HG03095 (cell line): ENCODE data around the gene CST4.
"Not testable (repeated sequence)": the region's sequence is repeated elsewhere in the genome, so short reads cannot be mapped to it uniquely, and the experiment has no call there.

ENCODE experiments used
- ATAC-seq: cut with Tn5 transposase; IDR thresholded peaks from one replicate; pipeline ENCODE4 v1.9.1; 2021; ENCODE audit warnings: moderate library complexity; ENCODE audit not compliant: unreplicated experiment

CST4 gene, protein sequence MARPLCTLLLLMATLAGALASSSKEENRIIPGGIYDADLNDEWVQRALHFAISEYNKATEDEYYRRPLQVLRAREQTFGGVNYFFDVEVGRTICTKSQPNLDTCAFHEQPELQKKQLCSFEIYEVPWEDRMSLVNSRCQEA

GRCh38 chr20:23688684-23689398 is at the start of gene CST4:
TSS of gene CST4 (minus strand) at chr20:23689038. CDS start at chr20:23688969, 69 bp downstream.
- ATAC-seq, result not testable (repeated sequence)

DNA sequence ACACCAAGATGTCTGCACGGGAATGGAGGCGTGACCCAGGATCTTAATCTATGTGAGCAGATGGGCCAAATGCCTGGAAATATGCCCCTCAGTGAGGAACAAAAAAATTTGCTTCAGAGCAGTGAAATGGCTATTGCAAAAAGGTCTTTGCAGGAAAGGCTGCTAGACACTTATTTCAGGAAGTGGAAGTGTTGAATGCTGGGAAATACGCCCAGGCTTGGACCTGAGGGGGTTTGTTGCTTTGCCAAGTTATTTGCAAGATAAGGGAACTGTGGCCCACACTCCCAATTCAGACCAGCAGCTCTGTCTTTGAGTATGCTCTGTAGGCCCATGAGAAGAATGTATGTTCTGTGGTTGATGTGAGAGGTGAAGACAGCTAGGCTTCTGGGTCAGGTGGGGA is 46.6 kb upstream of the CST4 start:
- ATAC-seq, result not testable (repeated sequence)

- ATAC-seq, result not testable (repeated sequence)
These were observed 46.1 kb upstream of the CST4 start for GRCh38 chr20:23734949-23735348.

- not testable (repeated sequence) for ATAC-seq
These were observed 45.6 kb upstream of the CST4 start for GRCh38 chr20:23734440-23734839.

DNA sequence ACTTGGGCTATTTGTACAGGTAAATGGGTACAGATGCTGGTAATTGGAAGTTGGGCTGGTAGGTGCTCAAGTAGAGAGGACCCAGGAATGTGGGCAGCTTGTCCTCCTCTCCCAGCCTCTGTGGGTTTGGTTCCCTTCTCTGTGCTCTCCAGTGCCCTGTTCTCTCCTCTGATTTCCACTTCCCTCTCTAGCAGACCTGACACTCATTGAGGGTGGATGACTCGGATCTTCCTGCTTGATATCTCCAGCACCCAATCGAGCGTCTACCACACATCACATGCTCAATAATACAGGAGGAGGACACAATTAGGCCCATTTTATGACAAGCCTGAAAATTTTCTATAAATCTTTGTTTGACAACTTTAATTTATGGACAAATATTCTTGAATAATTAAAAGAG is 38.2 kb upstream of the CST4 start:
- no peak for ATAC-seq

- no peak for ATAC-seq
These were observed 36.3 kb upstream of the CST4 start for GRCh38 chr20:23725102-23725501.

DNA sequence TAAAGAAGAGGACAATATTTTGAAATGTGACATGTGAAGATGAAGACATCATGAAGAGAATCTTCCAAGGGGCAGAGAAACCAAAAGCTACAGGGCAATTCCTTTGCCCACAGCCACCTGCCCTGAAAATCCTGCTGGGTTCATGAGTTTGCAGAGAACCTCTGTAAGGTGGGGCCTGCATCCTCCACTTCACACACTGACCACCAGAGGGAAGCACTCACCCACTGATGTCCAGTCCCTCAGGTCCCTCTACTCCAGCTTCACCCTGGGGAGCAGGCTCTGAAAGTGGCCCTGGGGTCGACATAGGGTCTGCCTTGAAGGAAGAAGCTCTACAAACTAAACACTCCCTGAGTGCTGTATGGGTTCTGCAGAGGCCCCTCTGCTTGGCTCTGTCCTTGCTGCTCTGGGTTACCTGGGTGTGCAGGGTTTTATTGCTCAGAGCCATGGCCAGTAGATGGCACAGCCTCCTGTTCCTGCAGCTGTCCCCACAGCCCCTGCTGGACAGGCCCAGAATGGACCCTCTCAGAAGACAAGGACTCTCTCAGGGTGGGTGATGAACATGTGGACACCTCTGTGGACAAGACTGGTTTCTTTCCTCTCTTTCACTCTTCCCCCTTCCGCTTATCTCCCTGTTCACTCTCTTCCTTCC is 34.9 kb upstream of the CST4 start:
- not testable (repeated sequence) for ATAC-seq

- ATAC-seq, result not testable (repeated sequence)
These were observed 34.0 kb upstream of the CST4 start for GRCh38 chr20:23722851-23723250.

GRCh38 chr20:23721962-23722361 is 33.1 kb upstream of the CST4 start:
- no peak for ATAC-seq

DNA sequence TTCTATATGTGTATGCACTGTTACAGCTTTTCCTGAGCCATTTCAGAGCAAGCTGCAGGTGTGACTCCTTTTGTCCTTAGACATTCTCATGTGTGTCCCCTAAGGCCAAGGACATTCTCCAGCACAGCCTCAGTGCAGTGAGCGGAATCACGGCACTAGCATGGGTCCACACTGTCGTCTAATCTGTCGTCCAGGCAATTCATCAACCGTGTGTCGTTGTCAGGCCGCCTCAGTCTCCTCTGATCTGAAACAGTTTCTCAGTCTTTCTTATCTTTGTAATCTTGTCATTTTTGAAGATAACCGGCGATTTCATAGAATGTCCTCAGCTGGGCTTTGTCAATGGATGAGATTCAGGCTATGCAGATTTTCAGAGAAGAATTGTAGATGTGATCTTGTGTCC is 30.5 kb upstream of the CST4 start:
- ATAC-seq, result not testable (repeated sequence)

- ATAC-seq, result not testable (repeated sequence)
These were observed 22.9 kb upstream of the CST4 start for GRCh38 chr20:23711778-23712177.

DNA sequence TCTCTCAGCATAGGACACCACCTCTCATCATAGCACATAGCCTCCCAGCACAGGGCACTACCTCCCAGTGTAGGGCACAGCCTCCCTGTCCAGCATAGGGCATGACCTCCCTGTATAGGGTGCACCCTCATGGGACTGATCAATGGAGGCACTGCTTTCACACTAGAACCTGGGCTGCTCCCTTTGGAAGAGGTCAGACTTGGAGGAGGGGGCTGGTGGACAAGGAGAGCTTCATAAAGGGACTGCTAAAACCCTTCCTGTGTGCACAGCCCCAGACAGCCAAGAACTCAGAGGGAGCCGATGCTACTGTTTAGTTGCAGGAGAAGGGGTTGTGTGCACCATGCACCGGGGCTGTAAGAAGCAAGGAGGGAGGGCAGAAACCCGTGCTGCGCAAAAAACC is 21.9 kb upstream of the CST4 start:
- ATAC-seq, result no peak

DNA sequence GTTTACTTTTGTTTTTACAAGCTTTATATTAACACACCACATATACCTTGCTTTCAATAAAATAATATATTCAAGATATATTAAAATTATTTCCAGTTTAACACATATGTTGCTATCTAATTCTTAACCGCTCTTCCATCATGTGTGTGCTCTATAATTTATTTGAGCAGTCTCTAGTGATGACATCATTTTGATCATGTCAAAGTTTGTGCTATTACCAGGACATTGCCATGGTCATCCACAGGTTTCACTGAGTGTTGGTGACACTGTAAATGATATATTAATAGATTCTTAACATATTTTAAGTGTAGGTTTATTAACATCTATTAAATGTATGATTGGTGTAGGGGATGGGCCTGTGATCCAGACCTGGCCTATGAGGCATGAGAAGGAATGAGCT is 17.1 kb upstream of the CST4 start:
- no peak for ATAC-seq

DNA sequence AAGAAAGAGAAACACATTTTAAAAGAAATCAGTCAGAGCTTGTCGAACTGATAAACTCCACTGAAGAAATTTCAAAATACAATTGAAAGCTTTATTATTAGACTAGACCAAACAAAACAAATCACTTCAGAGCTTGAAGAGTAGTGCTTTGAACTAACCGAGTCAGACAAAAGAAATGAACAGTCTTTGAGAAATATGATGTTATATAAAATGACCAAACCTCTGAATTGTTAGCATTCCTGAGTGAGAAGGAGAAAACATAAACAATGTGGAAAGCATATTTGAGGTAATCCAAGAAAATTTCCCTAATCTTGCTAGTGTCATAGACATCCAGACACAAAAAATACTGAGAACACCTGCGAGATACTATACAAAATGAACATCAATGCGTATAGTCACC is 13.2 kb upstream of the CST4 start:
- ATAC-seq, result no peak

DNA sequence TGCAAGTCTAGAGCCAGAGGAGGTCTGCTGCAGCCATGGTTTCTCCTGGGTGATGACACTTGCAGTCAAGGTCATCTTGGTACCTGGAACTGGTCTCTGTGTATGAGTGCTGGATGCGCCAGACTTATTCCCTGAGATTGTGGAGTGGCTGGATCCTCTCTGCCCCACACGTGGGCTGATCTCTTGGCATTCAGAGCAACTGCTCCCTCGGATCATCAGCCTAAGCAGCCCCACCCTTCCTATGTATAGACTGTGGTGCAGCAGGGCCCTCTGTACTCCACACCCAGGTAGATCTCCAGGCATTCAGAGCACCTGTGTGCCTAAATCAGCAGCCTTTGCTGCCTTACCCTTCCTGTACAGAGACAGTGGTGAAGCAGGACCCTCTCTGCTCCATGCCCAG is 12.1 kb upstream of the CST4 start:
- ATAC-seq, result no peak

DNA sequence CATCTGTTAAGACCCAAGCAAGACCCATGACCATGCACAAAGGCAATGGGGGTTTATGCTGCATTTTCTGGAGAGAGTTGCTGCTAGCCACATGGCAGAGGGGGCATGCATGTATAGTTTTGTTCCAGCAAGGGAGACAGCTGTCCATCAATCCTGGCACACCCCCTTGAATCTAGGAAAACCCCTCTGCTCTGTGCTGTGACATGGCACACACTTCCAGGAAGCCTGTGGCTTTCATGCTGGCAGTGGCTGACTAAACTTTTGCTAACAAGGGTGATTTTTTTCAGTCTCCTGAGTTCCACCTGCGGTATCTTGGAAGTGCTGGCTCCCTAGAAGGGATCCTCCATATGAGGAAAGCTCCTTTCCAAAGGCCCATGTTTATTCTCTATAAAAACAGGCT is 9.1 kb upstream of the CST4 start:
- ATAC-seq, result no peak

DNA sequence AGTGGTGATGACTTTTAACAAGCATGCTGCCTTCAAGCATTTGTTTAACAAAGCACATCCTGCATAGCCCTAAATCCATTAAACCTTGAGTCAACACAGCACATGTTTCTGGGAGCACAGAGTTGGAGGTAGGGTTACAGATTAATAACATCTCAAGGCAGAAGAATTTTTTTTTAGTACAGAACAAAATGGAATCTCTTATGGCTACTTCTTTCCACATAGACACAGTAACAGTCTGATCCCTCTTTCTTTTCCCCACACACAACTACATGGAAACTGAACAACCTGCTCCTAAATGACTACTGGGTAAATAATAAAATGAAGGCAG is 6.2 kb upstream of the CST4 start:
- not testable (repeated sequence) for ATAC-seq

DNA sequence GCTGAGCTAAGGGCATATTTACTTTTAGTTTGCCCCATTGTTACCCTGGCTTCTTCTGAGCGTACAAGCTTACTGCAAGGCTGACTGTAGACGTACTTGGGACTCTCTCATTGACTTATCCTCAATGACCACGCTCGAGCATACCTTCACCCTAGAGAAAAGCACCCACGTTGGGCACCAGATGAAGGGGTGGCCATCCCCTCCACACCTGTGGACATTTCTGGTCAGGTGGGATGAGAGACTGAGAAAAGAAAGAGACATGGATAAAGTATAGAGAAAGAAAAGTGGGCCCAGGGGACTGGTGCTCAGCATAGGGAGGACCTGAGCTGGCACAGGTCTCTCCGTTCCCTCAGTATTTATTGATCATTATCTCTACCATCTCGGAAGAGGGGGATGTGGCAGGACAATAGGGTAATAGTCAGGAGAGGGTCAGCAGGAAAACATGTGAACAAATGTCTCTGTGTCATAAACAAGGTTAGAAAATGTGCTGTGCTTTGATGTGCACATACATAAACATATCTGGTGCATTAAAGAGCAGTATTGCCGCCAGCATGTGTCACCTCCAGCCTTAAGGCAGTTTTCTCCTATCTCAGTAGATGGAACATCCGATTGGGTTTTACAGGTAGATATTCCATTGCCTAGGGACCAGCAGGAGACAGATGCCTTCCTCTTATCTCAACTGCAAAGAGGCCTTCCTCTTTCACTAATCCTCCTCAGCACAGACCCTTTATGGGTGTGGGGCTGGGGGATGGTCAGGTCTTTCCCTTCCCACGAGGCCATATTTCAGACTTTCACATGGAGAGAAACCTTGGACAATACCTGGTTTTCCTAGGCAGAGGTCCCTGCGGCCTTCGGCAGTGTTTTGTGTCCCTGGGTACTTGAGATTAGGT is 5.6 kb upstream of the CST4 start:
- not testable (repeated sequence) for ATAC-seq

DNA sequence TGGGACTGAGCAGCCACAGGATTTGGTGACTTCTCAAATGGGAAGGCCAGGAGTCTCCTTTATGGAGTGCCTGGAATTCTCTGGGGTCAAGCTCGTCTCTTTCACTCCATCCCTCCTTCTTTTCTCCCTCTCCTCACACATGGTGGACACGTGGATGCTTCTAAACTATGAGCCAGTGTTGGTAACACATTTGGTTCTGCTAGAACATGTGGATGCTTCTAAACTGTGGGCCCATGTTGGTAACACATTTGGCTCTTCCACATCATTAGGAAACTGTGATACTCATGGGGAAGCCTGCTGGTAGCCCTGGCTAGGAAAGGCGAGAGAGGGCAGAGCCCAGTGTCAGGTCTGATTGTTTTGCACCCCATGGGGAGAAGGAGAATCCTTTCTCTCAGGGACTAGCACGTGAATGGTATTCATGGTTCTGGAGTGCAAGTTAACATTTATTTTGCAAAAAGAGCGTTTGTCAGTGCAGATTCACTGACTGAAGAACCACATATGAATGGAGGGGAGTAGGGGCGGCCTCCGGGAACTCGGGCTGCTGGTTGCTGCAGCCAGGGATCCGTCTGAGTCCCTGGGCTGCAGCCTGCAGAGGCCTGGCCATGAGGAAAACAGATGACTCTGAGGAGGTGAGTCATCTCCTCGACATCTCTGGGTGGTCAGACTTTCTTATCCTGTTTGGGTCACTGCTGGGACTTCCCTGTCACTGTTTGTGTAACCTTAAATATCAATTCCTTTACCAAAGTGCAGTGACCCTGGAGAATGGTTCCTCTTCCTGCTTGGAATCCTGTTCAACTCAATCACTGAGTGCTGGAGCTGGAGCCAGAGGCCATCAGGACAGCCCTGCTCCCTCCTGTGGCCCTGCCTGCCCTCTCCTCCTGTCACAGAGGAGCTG is 4.1 kb upstream of the CST4 start:
- not testable (repeated sequence) for ATAC-seq

GRCh38 chr20:23691675-23692074 is 2.8 kb upstream of the CST4 start:
- ATAC-seq, result no peak
